ENCODE data around the gene MGAT1.

DNA sequence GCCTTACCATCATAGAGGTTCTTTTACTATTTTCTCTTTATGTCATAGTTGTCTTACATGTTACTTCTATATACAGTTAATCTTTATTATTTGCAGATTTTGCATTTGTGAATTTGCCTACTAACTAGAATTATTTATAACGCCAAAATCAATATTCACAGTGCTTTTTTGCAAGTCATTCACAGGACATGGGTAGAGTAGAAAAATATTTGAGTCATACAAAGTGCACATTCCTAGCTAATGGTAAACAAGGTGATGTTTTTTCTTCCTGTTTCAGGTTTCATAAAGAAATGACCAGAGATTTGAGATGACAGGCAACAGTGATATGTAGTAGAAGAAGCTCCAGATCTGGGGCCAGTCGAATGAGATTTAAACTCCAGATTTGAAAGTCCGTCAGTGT, 32.8 kb downstream of the MGAT1 start:
- TF ChIP-seq OSR1 (CRISPR knock-in tag; IDR thresholded peaks at IDR 0.05) (no peak), TCF4 (CRISPR knock-in tag; IDR thresholded peaks at IDR 0.05; ENCODE audit: borderline replicate concordance) (no peak)
- TF ChIP-seq, protein P1, sequence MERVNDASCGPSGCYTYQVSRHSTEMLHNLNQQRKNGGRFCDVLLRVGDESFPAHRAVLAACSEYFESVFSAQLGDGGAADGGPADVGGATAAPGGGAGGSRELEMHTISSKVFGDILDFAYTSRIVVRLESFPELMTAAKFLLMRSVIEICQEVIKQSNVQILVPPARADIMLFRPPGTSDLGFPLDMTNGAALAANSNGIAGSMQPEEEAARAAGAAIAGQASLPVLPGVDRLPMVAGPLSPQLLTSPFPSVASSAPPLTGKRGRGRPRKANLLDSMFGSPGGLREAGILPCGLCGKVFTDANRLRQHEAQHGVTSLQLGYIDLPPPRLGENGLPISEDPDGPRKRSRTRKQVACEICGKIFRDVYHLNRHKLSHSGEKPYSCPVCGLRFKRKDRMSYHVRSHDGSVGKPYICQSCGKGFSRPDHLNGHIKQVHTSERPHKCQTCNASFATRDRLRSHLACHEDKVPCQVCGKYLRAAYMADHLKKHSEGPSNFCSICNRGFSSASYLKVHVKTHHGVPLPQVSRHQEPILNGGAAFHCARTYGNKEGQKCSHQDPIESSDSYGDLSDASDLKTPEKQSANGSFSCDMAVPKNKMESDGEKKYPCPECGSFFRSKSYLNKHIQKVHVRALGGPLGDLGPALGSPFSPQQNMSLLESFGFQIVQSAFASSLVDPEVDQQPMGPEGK (CRISPR knock-in tag; IDR thresholded peaks at IDR 0.05; ENCODE audit: borderline replicate concordance) = no peak
